ES-I3 (cell line): ENCODE data around the gene C1QL2.

Source experiments
- H3K36me3 ChIP-seq: 2 replicates; pipeline ENCODE4 v1.6.1; 2013; ENCODE audit warnings: mild to moderate bottlenecking, low read length, control low read depth, moderate library complexity; ENCODE audit not compliant: insufficient read depth
- H3K4me1 ChIP-seq: 2 replicates; pipeline ENCODE4 v1.6.1; 2013; ENCODE audit warnings: mild to moderate bottlenecking, control low read depth, low read length; ENCODE audit not compliant: insufficient read depth
- H3K9ac ChIP-seq: 2 replicates; pipeline ENCODE4 v1.6.1; 2013; ENCODE audit warnings: low read depth, mild to moderate bottlenecking, low read length, moderate library complexity
- H3K9me3 ChIP-seq: 2 replicates; pipeline ENCODE4 v1.6.1; 2013; ENCODE audit warnings: mild to moderate bottlenecking, low read length, moderate library complexity; ENCODE audit not compliant: control insufficient read depth, insufficient read depth

The C1QL2 gene

DNA sequence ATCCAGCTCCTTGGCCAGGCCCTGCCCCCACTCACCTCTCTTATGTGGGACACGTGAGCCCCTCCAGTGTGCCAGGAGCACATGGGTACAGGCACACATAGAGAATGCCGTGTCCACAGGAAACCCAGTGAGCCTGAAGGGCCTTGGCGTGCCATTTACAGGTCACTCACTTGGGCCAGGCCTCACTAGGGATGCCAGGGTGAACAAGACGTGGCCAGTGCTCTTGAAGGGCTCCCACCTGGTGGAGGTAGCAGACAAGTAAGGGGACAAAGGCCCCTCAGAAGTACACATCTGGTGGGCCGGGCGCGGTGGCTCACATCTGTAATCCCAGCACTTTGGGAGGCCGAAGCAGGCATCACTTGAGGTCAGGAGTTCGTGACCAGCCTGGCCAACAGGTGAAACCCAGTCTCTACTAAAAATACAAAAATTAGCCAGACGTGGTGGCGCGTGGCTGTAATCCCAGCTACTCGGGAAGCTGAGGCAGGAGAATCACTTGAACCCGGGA lies 15.1 kb upstream of the C1QL2 start:
- Histone ChIP-seq H3K9me3 (no peaks in the 10 kb centered on the region), H3K36me3 (no peaks in the 10 kb centered on the region), H3K4me1 (no peaks in the 10 kb centered on the region), H3K9ac (no peak overlapping the region)

DNA sequence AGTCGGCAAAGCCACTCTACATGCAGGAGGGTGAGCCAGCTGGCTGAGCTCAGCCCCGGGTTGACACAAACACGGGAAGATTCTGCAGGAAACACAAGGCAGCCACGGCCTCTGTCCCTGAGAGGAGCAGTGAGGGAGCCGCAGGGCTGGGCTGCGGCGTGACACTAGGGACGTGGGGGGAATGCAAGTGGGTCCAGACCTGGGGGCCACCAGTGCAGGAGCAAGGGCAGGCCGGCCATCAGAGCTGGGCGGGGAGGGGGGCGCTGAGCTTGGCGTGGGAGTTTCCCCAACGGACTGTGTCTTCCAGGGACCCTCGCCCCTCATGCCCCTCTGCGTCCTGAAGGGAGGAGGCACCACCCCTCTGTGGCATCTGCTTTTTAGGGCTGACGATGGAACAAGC lies 12.0 kb upstream of the C1QL2 start:
- no peaks in the 10 kb centered on the region for H3K36me3 ChIP-seq
- H3K9ac ChIP-seq, result no peak overlapping the region
- no peaks in the 10 kb centered on the region for H3K9me3 ChIP-seq
- no peaks in the 10 kb centered on the region for H3K4me1 ChIP-seq

DNA sequence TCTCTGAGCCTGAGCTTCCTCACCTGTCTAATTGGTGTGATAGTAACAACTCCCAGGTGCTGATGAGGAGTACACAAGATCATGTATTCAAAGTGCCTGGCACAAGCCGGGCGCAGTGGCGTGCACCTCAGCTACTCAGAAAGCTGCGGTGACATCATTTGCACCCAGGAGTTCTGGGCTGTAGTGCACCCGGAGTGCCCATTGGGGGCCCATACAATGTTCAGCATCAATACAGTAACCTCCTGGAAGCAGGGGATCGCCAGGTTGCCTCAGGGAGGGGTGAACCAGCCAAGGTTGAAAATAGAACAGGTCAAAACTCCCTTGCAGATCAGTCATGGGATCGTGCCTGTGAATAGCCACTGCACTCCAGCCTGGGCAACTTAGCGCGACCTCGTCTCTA lies 11.2 kb upstream of the C1QL2 start:
- no peak overlapping the region for H3K9ac ChIP-seq
- H3K4me1 ChIP-seq, result no peaks in the 10 kb centered on the region
- H3K9me3 ChIP-seq, result no peaks in the 10 kb centered on the region
- no peaks in the 10 kb centered on the region for H3K36me3 ChIP-seq

DNA sequence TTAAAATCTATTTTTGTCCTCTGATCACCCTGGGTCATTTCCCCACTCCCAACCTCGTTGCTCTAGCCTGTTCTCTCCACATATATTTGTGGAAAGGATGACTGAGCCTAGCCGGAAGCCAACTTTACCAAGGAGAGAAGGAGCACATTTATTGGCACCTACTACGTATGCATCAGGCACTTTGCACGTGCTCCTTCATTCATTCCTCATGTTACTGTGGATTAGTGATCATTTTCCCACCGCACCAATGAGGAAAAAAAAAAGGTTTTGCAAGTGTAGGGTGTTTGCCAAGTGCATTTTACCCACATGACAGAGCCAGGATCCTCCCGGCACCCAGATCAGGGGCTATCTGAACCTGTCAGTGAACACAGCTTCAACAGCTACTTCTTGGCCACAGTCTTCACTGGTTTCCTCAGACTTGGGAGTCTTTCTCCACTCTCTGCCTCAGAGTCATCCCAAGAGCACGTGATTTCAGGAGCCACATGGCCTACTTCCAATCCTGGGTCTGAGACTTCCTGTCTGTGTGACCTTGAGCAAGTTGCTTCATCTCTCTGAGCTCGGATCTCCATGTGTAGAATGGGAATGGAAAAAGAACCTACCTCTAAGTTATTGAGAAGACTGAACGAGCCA lies 1.9 kb upstream of the C1QL2 start:
- Histone ChIP-seq H3K9me3 (no peaks in the 10 kb centered on the region), H3K36me3 (no peaks in the 10 kb centered on the region), H3K9ac (no peak overlapping the region), H3K4me1 (peaks cover 9% of the 10 kb centered on the region)

DNA sequence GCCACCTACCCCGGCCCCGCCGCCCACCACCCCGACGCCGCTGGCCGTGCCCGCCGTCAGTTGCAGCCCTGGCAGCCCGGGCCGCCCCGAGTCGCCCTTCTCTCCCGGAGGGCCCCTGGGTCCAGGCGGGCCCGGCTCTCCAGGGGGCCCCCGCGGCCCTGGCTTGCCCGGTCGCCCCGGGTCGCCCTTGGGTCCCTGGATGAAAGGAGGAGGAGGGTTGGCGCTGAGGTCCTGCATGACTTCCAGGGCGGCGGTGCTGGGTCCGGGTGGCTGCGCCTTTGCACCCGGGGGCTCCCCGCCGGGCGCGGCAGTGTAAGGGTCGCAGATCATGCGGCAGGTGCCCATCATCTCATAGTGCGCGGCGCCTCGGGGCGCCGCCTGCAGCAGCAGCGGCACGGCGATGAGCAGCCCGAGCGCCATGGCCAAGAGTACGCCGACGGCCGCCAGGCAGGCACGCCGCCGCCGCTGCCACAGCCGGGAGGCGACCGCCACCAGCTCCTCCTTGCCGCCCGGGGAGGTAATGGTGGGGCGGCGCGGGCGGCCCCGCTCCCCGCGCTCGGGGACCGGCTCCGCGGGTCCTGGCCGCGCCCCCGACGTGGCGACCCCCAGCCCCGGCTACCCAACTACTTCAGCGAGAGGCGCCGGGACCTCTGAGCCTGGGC lies 570 bp downstream of the C1QL2 start:
- H3K9ac ChIP-seq, result peak overlapping the region; percentile 70; the same call in 1 of the 2 replicates
- H3K9me3 ChIP-seq, result no peaks in the 10 kb centered on the region
- no peaks in the 10 kb centered on the region for H3K36me3 ChIP-seq
- H3K4me1 ChIP-seq, result peaks cover 13% of the 10 kb centered on the region

DNA sequence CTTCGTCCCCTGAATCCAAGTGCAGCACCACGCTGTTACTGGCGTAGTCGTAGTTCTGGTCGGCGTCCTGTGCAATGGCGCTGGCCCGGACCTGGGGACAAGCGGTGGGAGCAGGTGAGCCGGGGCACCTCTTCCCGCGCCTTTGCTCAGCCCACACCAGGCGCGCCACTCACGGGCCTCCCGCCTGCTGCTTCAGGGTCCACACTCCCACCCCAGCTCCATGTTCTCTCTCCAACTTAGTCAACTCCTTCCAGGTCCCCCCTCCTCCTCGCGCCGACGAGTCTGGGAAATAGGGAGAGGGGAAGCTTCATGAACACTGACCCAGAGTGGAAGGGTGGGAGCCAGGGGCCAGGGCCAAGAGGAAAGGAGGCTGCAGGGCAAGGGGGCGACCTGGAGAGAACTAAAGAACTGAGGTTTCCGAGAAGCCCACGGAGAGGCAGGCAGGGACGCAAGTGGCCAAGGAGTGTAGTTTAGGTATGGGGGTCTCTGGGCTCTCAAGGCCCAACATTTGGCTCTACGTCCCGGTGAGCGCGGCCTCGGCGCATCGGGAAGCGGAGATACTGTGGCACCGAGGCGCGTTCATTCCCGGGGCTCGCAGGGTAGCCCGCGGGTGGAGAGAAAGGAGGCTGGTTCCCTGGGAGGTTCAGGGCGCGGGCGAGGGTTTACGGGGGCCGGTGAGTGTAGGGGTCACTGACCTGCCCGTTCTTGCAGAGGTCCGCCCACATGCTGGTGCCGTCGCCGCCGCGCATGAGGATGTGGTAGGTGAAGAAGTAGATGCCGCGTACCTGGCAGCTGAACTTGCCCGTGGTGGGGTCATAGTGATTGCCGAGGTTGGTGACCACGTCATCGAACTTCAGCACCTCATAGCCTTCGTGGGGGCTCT lies 1.4 kb downstream of the C1QL2 start:
- H3K9me3 ChIP-seq, result no peaks in the 10 kb centered on the region
- H3K36me3 ChIP-seq, result no peaks in the 10 kb centered on the region
- peak overlapping the region; percentile 70 for H3K9ac ChIP-seq
- peaks cover 13% of the 10 kb centered on the region for H3K4me1 ChIP-seq

DNA sequence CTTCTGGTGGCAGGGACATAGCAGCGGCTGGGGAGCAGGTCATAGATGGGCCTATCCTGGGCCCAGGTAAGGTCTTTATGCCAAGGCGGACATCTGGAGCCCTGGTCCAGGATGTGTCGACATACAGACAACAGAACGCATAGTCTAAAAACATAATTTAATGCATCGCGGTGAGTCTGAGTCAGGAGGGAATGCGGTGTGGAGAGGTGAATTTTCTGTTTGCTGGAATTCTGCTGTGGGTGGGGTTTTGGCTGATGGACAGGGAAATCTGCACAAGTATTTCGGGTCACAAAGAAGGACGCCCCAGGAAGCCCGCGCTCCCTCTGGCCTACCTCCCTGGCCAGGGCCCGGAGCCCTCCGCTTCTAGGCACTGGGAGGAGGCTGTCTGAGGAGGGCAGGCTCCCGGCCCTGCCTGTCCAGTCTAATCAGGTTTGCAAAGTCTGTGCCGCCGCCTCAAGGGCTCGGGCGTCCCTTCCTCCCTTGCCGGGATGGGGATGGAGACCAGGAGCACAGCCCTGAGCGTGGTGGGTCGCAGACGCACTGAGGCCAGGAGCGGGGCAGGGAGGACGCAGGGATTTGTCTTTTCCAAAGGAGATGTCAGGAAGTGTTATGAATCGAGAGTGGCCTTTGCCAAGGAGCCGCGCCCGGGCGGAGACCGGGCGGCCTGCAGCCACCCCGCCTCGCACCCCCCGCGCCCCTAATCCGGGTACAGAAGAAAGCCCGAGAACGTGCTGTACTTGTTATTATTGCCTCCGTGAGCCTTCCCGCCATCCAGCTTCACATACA lies 2.3 kb downstream of the C1QL2 start:
- Histone ChIP-seq H3K9me3 (no peaks in the 10 kb centered on the region), H3K36me3 (no peaks in the 10 kb centered on the region), H3K4me1 (peaks cover 12% of the 10 kb centered on the region), H3K9ac (peak overlapping the region; percentile 70)

DNA sequence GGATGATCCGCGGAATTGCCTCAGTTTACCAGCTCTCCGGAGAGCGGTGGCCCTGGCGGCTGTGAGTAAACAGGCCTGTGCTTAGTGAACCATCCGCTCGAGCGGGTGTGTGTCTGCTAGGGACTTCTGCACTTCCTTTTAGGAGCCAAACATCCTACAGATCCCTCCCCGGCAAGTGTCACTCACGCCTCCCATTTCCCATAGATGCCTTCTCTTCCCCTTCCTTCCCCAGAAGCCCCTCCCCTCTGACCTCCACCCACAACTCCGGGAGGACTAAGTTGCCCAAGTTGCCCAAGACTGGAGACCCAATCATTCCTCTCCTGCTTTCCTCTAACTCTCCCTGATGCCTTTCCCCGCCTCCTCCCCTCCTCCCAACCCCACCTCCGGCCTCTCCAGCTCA lies 2.9 kb downstream of the C1QL2 start:
- Histone ChIP-seq H3K4me1 (peaks cover 6% of the 10 kb centered on the region; the same call in 1 of the 2 replicates), H3K9me3 (no peaks in the 10 kb centered on the region), H3K9ac (peak overlapping the region; percentile 70), H3K36me3 (no peaks in the 10 kb centered on the region)

DNA sequence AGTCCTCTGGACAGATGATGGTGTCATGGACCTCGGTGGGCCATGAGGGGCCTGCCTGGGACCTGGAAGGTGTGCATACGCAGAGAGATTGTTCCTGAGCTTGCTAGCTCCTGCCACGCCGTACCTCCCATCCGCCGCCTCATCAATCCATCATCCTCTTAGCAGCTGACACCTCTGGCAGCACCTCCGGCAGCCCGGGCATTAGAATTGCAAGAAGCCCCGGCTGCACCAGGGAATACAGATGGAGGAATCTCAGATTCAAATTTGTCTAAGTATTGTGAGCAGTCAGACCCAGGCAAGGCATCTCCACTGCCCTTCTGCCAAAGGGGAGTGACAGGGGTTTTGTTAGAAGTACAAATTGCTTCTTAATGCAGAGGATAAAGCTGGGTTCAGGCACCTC lies 4.5 kb downstream of the C1QL2 start:
- peaks cover 4% of the 10 kb centered on the region; the same call in 1 of the 2 replicates for H3K4me1 ChIP-seq
- H3K36me3 ChIP-seq, result no peaks in the 10 kb centered on the region
- H3K9me3 ChIP-seq, result no peaks in the 10 kb centered on the region
- H3K9ac ChIP-seq, result no peak overlapping the region

DNA sequence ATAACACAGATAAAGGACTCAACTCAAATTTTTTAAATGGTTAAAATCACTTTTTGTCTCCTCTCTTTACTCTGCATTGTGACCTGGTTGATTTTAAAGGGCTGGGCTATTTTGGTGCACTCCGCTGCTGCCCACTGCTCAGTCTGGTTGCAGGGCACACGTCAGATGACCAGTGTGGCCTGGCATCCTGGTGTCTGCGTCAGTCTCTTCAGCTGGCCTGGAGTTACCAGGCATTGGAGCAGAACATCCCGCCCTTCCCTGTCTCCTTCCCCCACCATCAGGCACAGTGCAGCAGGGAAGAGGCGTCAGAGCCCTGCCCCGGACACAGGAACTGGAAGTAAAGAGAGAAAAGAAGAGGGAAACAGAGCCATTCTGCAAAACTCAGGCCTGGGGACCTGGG lies 8.9 kb downstream of the C1QL2 start:
- no peaks in the 10 kb centered on the region for H3K36me3 ChIP-seq
- H3K9me3 ChIP-seq, result no peaks in the 10 kb centered on the region
- no peak overlapping the region for H3K9ac ChIP-seq
- H3K4me1 ChIP-seq, result peaks cover 11% of the 10 kb centered on the region

DNA sequence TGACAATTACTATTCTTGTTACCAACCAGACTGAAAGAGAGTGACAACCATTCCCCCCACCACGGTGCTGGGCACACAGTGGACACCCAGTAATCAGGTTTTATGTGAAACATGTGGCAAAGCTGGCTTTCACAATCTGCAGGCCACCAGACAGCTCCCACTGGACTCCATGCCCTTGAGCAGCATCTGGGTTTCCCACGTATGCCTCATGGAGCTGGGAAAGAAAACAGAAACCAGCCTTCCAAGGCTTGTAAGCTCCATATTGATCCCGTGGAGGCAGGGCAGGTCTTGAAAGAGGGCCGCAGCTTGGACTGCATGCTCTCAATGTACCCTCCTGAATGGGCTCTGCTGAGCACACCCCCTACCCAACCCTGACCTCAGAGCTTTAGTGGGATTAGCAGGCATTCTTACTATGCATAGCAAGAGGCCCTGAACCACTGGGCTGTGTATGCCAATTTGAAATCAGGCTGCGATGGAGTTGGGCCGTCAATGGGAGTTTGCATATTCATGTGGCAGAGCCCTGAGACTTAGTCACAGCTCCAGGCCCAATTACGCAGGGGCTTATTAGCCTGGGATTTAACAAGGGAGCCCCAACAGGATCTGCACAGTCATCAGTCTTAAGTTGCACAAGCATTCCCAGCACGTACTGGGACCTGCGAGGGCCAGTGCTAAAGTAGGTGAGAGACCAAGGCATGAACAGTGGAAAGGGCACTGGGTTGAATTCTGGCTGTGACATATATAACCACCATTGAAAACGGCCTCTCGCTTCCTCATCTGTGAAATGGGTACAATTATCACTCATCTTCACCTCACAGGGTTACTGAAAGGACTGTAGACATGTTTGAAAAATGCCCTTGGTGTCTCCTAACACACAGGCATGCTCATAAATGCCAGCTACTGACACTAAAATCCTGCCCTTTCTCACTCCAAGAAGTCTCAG lies 10.5 kb downstream of the C1QL2 start:
- no peaks in the 10 kb centered on the region for H3K36me3 ChIP-seq
- H3K4me1 ChIP-seq, result peaks cover 7% of the 10 kb centered on the region; the same call in 1 of the 2 replicates
- no peak overlapping the region for H3K9ac ChIP-seq
- no peaks in the 10 kb centered on the region for H3K9me3 ChIP-seq

DNA sequence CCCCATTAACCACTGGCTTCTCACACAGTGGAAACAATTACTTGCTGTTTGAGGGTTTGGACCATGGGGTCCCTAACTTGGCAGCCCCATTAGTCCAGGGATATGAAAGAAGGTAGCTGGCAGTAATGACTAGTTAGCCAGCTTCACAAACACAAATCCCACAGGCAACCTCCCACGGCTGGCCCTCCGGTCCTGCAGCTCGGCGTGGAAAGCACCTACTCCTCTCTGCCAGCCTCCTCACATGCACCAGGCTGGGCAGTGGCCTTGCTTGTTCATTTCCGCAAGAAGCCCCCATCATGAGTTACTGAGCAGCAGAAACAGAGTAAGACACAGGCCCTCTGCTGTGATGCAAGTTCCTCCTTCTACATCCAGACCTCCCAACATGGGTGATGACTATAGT lies 13.7 kb downstream of the C1QL2 start:
- peaks cover 7% of the 10 kb centered on the region; the same call in 1 of the 2 replicates for H3K4me1 ChIP-seq
- no peaks in the 10 kb centered on the region for H3K36me3 ChIP-seq
- H3K9me3 ChIP-seq, result no peaks in the 10 kb centered on the region
- H3K9ac ChIP-seq, result no peak overlapping the region

DNA sequence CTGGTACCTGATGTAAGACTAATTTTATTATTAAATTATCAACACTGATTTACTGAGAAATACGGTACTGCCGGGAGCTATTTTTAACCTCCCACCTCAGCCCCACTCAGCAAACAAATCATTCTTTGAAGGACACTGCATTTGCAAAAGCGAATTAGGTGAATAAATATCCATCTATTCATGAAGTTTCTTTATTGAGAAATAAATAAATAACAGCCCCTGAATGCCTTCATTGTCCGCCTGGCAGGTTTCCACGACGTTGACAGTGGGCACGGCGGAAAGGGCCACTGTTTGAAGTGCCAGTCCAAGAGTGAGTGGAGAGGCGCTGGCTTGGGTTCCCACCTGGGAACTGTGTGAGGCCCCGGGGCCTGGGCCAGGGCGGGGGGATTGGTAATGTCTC lies 15.7 kb downstream of the C1QL2 start:
- Histone ChIP-seq H3K9me3 (no peaks in the 10 kb centered on the region), H3K36me3 (no peaks in the 10 kb centered on the region)

More for the DNA sequence above, 15.7 kb downstream of the C1QL2 start:
- Histone ChIP-seq H3K4me1 (peaks cover 4% of the 10 kb centered on the region; the same call in 1 of the 2 replicates), H3K9ac (no peak overlapping the region)
